HL-60 (cell line): ENCODE data around the gene ARHGAP45.

Source experiments
- CTCF ChIP-seq: IDR thresholded peaks from one replicate; pipeline ENCODE4 v1.5.1; 2011; ENCODE audit warnings: low read length, control low read depth, inconsistent platforms; ENCODE audit not compliant: insufficient read depth
- GABPA ChIP-seq: IDR thresholded peaks from 2 replicates; pipeline ENCODE4 v1.6.1; 2012; ENCODE audit warnings: low read depth
- TF ChIP-seq, protein P1 (sequence below): IDR thresholded peaks from 2 replicates; pipeline ENCODE4 v1.6.1; 2012; ENCODE audit warnings: low read depth; ENCODE audit not compliant: insufficient replicate concordance

DNA sequence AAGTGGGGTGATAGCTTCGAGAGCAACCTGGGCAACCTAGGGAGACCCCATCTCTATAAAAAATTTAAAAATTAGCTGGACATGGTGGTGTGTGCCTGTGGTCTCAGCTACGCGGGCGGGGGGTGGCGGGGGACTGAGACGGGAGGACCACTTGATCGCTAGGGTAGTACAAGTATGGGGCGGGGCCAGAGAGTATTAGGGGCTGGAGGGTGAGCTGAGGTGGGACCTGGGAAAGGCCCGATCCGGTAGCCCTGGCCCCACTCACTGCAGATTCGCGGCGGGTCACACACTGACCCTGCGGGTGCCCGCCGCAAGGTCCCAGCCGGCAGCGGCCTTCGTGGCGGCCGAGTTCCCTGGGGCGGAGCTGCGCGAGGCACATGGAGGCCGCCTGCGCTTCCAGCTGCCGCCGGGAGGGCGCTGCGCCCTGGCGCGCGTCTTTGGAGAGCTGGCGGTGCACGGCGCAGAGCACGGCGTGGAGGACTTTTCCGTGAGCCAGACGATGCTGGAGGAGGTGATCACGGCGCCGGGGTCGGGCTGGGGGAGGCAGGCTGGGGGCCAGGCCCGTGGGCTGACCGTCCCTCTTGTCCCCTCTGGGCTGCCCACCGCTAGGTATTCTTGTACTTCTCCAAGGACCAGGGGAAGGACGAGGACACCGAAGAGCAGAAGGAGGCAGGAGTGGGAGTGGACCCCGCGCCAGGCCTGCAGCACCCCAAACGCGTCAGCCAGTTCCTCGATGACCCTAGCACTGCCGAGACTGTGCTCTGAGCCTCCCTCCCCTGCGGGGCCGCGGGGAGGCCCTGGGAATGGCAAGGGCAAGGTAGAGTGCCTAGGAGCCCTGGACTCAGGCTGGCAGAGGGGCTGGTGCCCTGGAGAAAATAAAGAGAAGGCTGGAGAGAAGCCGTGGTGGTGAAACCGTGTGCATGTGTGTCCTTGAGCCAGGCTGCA lies 2.0 kb upstream of the ARHGAP45 start:
- peak; percentile 74 for TF ChIP-seq CTCF
- TF ChIP-seq, protein P1, sequence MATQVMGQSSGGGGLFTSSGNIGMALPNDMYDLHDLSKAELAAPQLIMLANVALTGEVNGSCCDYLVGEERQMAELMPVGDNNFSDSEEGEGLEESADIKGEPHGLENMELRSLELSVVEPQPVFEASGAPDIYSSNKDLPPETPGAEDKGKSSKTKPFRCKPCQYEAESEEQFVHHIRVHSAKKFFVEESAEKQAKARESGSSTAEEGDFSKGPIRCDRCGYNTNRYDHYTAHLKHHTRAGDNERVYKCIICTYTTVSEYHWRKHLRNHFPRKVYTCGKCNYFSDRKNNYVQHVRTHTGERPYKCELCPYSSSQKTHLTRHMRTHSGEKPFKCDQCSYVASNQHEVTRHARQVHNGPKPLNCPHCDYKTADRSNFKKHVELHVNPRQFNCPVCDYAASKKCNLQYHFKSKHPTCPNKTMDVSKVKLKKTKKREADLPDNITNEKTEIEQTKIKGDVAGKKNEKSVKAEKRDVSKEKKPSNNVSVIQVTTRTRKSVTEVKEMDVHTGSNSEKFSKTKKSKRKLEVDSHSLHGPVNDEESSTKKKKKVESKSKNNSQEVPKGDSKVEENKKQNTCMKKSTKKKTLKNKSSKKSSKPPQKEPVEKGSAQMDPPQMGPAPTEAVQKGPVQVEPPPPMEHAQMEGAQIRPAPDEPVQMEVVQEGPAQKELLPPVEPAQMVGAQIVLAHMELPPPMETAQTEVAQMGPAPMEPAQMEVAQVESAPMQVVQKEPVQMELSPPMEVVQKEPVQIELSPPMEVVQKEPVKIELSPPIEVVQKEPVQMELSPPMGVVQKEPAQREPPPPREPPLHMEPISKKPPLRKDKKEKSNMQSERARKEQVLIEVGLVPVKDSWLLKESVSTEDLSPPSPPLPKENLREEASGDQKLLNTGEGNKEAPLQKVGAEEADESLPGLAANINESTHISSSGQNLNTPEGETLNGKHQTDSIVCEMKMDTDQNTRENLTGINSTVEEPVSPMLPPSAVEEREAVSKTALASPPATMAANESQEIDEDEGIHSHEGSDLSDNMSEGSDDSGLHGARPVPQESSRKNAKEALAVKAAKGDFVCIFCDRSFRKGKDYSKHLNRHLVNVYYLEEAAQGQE: no peak
- no peak for TF ChIP-seq GABPA
